ENCODE data around the gene DYRK1A.
"Not testable (repeated sequence)": the region's sequence is repeated elsewhere in the genome, so short reads cannot be mapped to it uniquely, and the experiment has no call there.

The DYRK1A gene

GRCh38 chr21:37535672-37536071 lies 169.1 kb downstream of the DYRK1A start:
- no peak overlapping the region for H3K4me3 ChIP-seq (replicated peaks; ENCODE audit: low read depth, low read length)
- no peak for TF ChIP-seq CTCF (IDR thresholded peaks at IDR 0.05; ENCODE audit: low read depth, low read length, missing control alignments)
- DNase-seq (ENCODE audit: extremely low read depth, low read depth), result no peak

- no peak for DNase-seq (ENCODE audit: extremely low read depth, low read depth)
- TF ChIP-seq CTCF (IDR thresholded peaks at IDR 0.05; ENCODE audit: low read depth, low read length, missing control alignments), result no peak
- H3K4me3 ChIP-seq (replicated peaks; ENCODE audit: low read depth, low read length), result no peak overlapping the region
Measured at GRCh38 chr21:37536616-37537278, 170.2 kb downstream of the DYRK1A start.

GRCh38 chr21:37537391-37537996 lies 170.9 kb downstream of the DYRK1A start:
- no peak for TF ChIP-seq CTCF (IDR thresholded peaks at IDR 0.05; ENCODE audit: low read depth, low read length, missing control alignments)
- no peak overlapping the region for H3K4me3 ChIP-seq (replicated peaks; ENCODE audit: low read depth, low read length)
- DNase-seq (ENCODE audit: extremely low read depth, low read depth), result no peak

- no peak overlapping the region for H3K4me3 ChIP-seq (replicated peaks; ENCODE audit: low read depth, low read length)
- TF ChIP-seq CTCF (IDR thresholded peaks at IDR 0.05; ENCODE audit: low read depth, low read length, missing control alignments), result no peak
- no peak for DNase-seq (ENCODE audit: extremely low read depth, low read depth)
Measured at GRCh38 chr21:37538971-37539590, 172.5 kb downstream of the DYRK1A start.

GRCh38 chr21:37541128-37541527 lies 174.6 kb downstream of the DYRK1A start:
- not testable (repeated sequence) for DNase-seq (ENCODE audit: extremely low read depth, low read depth); H3K4me3 ChIP-seq (replicated peaks; ENCODE audit: low read depth, low read length)

- TF ChIP-seq CTCF (IDR thresholded peaks at IDR 0.05; ENCODE audit: low read depth, low read length, missing control alignments), result no peak
- no peak overlapping the region for H3K4me3 ChIP-seq (replicated peaks; ENCODE audit: low read depth, low read length)
- no peak for DNase-seq (ENCODE audit: extremely low read depth, low read depth)
Measured at GRCh38 chr21:37542512-37542911, 175.9 kb downstream of the DYRK1A start.

- DNase-seq (ENCODE audit: extremely low read depth, low read depth), result no peak
- TF ChIP-seq CTCF (IDR thresholded peaks at IDR 0.05; ENCODE audit: low read depth, low read length, missing control alignments), result no peak
- no peak overlapping the region for H3K4me3 ChIP-seq (replicated peaks; ENCODE audit: low read depth, low read length)
Measured at GRCh38 chr21:37546299-37546908, 179.8 kb downstream of the DYRK1A start.
